ENCODE results near the gene TMEM132A. TPM values are rescaled to one million over a fixed set of nuclear protein-coding genes. Genes with fewer than 3 reads are reported as not detected.

Gene TMEM132A, protein sequence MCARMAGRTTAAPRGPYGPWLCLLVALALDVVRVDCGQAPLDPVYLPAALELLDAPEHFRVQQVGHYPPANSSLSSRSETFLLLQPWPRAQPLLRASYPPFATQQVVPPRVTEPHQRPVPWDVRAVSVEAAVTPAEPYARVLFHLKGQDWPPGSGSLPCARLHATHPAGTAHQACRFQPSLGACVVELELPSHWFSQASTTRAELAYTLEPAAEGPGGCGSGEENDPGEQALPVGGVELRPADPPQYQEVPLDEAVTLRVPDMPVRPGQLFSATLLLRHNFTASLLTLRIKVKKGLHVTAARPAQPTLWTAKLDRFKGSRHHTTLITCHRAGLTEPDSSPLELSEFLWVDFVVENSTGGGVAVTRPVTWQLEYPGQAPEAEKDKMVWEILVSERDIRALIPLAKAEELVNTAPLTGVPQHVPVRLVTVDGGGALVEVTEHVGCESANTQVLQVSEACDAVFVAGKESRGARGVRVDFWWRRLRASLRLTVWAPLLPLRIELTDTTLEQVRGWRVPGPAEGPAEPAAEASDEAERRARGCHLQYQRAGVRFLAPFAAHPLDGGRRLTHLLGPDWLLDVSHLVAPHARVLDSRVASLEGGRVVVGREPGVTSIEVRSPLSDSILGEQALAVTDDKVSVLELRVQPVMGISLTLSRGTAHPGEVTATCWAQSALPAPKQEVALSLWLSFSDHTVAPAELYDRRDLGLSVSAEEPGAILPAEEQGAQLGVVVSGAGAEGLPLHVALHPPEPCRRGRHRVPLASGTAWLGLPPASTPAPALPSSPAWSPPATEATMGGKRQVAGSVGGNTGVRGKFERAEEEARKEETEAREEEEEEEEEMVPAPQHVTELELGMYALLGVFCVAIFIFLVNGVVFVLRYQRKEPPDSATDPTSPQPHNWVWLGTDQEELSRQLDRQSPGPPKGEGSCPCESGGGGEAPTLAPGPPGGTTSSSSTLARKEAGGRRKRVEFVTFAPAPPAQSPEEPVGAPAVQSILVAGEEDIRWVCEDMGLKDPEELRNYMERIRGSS
- total RNA-seq (1 to 10 TPM; 4.5 to 8.9 TPM), polyA plus RNA-seq (1 to 10 TPM; 1.6 to 2.5 TPM)
- long read RNA-seq, donor 1, partial matches to known transcripts = 15 of 15 reads
- long read RNA-seq, donor 1, other reads (novel, unspliced or antisense) = 0 of 15 reads
- long read RNA-seq, donor 2, partial matches to known transcripts = 10 of 15 reads
- long read RNA-seq, donor 2, other reads (novel, unspliced or antisense) = 5 of 15 reads

DNA sequence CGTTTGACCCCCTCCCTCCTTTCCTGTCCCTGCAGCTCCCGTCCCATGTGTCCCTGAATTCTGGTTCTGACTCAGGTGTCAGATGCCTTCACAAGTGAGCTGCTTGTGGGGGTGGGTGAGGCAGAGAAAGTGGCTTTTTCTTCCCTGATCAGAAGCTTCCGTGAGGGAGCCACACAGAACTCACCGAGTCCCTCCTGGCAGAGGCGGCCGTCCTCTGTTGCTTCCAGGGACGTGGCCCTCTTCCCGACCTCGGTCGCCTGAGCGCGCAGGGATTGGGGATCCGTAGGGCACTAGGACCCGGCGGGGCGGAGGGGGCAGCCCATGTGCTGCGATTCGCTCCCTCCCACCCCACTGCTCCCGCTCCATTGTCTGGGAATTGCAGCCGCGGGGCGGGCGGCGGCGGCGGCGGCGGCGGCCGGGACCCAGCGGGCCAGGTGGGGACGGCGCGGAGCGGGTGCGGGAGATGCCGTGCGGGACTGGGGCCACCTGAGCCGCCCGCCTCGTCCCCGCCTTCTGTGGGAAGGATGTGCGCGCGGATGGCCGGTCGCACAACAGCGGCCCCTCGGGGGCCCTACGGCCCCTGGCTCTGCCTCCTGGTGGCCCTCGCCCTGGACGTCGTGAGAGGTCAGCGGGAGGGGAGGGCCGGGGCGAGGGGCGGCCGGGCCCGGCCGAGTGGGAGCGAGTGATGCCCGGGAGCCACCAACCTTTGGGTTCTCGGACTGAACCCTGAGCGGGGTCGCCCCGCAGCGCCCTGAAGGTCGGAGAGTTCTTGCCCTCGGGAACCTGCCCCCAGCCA lies at the start of gene TMEM132A:
TSS of gene TMEM132A (plus strand) at position 351 of the 796 bp plus-strand sequence. CDS start at position 525, 174 bp downstream.
- intact Hi-C loops (cut with DNase I) = no loop called here
- ATAC-seq (ENCODE audit: low FRiP score) = peak; percentile 74

DNA sequence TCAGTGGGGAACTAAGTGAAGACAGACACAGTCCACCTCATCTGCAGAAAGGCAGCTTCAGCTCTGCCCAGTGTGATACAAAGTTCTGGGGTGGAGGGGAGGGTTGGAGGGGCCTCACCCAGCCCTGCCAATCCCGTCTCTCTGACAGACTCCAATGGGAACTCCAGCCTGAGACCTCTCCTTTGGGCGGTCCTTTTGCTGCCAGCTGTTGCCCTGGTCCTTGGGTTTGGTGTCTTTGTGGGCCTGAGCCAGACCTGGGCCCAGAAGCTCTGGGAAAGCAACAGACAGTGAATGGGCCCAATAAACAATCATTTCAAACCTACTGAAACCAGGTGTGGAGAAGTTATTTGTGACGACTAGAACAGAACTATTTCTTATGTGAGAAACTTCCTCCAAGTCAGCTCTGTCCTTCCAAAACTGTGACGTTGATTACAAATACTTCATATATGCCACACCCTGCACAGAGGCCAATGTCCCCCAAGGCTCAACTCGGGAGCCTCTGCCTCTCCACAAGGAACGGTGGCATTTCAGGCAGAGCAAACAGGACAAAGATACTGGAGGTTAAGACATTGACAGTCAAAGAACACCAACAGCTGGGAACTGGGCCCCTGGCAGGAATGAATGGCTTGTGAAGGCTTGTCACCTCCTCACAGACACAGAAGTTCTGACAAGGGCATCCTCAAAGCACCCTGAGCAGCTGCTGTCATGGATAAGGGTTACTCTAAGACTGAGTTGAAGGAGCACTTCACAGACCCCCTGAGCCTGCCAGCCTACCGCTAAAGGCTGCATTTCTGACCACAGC lies 48.7 kb upstream of the TMEM132A start:
- ATAC-seq (ENCODE audit: low FRiP score) (no peak), DNase-seq (no peak)
- Histone ChIP-seq H3K4me3 (ENCODE audit: low read length in 2 of 2) (no peak overlapping the region), H3K36me3 (ENCODE audit: control insufficient read depth in 1 of 2, insufficient read depth in 2 of 2, low read length in 1 of 2) (peaks cover 0 to 2% of the 10 kb centered on the region in 2 donors), H3K9me3 (ENCODE audit: control insufficient read depth, low read length) (no peaks in the 10 kb centered on the region), H3K27ac (ENCODE audit: low read depth in 1 of 2, low read length in 2 of 2) (no peak overlapping the region), H3K27me3 (ENCODE audit: control insufficient read depth in 1 of 2, insufficient read depth in 2 of 2, low read length in 1 of 2) (no peaks in the 10 kb centered on the region), H3K4me1 (ENCODE audit: control insufficient read depth in 1 of 2, insufficient read depth in 2 of 2, low read length in 2 of 2) (no peaks in the 10 kb centered on the region)
- intact Hi-C loops (cut with DNase I) = no loop called here
- WGBS, 2 donors = 82 to 88% methylated on average over 7 of the region's 7 CpGs

More for the DNA sequence above, at the start of gene TMEM132A:
- peak; percentile 78 to 91 for DNase-seq
- no peaks in the 10 kb centered on the region for H3K9me3 ChIP-seq (ENCODE audit: control insufficient read depth, low read length)
- no peaks in the 10 kb centered on the region for H3K27me3 ChIP-seq (ENCODE audit: control insufficient read depth in 1 of 2, insufficient read depth in 2 of 2, low read length in 1 of 2)
- H3K4me3 ChIP-seq (ENCODE audit: low read length in 2 of 2) = peak within 1 kb of the TSS; percentile 7 to 55
- peaks cover 0 to 15% of the 10 kb centered on the region in 2 donors for H3K36me3 ChIP-seq (ENCODE audit: control insufficient read depth in 1 of 2, insufficient read depth in 2 of 2, low read length in 1 of 2)
- no peaks in the 10 kb centered on the region for H3K4me1 ChIP-seq (ENCODE audit: control insufficient read depth in 1 of 2, insufficient read depth in 2 of 2, low read length in 2 of 2)
- 0 to 1% methylated on average over 40 to 69 of the region's 69 CpGs for WGBS, 2 donors
- H3K27ac ChIP-seq (ENCODE audit: low read depth in 1 of 2, low read length in 2 of 2) = no peak within 1 kb of the TSS

DNA sequence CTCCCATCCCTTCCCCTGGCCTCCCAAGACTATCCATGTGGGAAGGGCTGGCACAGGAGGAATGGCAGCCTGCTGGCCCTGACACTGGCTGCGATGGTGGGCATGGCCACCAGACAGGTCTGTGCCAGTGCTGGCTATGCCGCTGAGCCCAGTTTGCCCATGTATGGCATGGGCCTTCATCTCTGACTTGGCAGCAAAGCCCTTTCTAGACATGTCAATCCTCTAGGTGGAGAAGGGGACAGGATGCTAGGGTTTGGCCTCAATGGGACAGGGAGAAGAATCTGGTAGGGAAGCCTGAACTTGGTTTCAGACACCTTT lies 48.1 kb upstream of the TMEM132A start:
- ATAC-seq (ENCODE audit: low FRiP score) (no peak), DNase-seq (no peak)
- Histone ChIP-seq H3K27ac (ENCODE audit: low read depth in 1 of 2, low read length in 2 of 2) (no peak overlapping the region), H3K4me3 (ENCODE audit: low read length in 2 of 2) (no peak overlapping the region), H3K36me3 (ENCODE audit: control insufficient read depth in 1 of 2, insufficient read depth in 2 of 2, low read length in 1 of 2) (peaks cover 0 to 2% of the 10 kb centered on the region in 2 donors), H3K9me3 (ENCODE audit: control insufficient read depth, low read length) (no peaks in the 10 kb centered on the region), H3K27me3 (ENCODE audit: control insufficient read depth in 1 of 2, insufficient read depth in 2 of 2, low read length in 1 of 2) (no peaks in the 10 kb centered on the region), H3K4me1 (ENCODE audit: control insufficient read depth in 1 of 2, insufficient read depth in 2 of 2, low read length in 2 of 2) (no peaks in the 10 kb centered on the region)
- 92 to 100% methylated on average over 2 of the region's 2 CpGs for WGBS, 2 donors
- intact Hi-C loops (cut with DNase I) = no loop called here

DNA sequence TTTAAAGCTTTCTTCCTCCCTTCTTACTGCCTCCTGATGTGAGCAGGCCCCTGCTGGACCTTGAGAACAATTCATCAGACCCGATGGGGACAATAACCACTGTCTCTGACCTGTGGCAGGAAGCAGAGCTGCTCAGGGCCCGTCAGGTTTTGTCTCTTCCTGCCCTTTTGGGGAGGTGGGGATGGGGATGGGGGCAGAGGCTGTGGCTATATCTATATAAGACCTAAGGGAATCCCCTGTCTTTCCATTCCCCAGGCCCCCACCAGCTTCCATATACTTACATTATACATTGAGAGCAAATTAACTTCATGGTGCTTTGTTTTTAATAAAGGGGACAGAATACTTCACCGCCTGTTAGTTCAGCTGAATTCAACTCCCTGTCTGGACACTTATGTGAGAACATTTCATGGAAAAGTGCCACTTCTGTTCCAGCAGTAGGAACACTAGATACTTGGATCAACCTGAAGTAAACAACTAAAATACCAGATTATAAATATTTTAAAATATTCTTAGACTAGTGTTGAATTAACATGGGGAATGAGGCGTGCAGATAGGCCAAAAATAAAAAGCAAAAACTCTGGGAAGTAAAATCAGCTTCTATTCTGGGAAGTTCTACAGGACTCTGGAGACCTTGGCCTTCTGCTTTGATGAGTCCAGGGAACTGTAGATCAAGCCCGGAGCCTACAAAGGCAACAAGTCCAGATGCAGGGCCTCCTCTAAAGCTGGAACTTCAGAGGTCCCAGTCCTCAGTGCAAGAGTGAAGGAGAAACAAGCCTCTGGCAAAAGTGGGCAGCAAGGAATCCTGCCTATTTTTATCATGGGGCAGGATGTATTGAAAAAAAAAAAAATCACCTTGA lies 45.8 kb upstream of the TMEM132A start:
- H3K4me1 ChIP-seq (ENCODE audit: control insufficient read depth in 1 of 2, insufficient read depth in 2 of 2, low read length in 2 of 2) = no peaks in the 10 kb centered on the region

DNA sequence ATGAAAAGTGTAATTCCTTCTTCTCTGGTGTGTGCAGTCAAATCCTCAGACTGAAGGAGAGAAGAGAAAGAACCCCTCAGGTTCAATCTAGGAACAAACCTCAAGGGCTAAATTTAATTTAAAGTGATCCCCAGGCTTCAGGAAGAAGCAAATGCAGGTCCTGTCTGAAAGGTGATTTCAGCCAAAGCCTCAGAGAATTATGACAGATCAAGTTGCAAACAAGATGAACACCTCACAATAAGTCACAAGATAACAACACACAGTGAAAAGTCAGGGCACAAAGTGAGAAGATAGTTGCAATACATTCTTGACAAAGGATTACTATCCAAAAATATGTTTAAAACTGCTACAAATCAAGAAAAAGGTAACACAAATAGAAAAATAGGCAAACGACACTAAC lies 45.2 kb upstream of the TMEM132A start:
- WGBS, 2 donors = 75 to 86% methylated on average over 1 of the region's 1 CpG
- Histone ChIP-seq H3K27me3 (ENCODE audit: control insufficient read depth in 1 of 2, insufficient read depth in 2 of 2, low read length in 1 of 2) (no peaks in the 10 kb centered on the region), H3K4me1 (ENCODE audit: control insufficient read depth in 1 of 2, insufficient read depth in 2 of 2, low read length in 2 of 2) (no peaks in the 10 kb centered on the region), H3K36me3 (ENCODE audit: control insufficient read depth in 1 of 2, insufficient read depth in 2 of 2, low read length in 1 of 2) (peaks cover 0 to 2% of the 10 kb centered on the region in 2 donors), H3K27ac (ENCODE audit: low read depth in 1 of 2, low read length in 2 of 2) (no peak overlapping the region), H3K4me3 (ENCODE audit: low read length in 2 of 2) (no peak overlapping the region), H3K9me3 (ENCODE audit: control insufficient read depth, low read length) (no peaks in the 10 kb centered on the region)
- intact Hi-C loops (cut with DNase I) = no loop called here
- DNase-seq (no peak), ATAC-seq (ENCODE audit: low FRiP score) (no peak)

More for the DNA sequence above, 45.8 kb upstream of the TMEM132A start:
- Histone ChIP-seq H3K9me3 (ENCODE audit: control insufficient read depth, low read length) (no peaks in the 10 kb centered on the region), H3K36me3 (ENCODE audit: control insufficient read depth in 1 of 2, insufficient read depth in 2 of 2, low read length in 1 of 2) (peaks cover 0 to 2% of the 10 kb centered on the region in 2 donors), H3K27ac (ENCODE audit: low read depth in 1 of 2, low read length in 2 of 2) (peak overlapping the region in 1 of 2 donors; percentile 76), H3K27me3 (ENCODE audit: control insufficient read depth in 1 of 2, insufficient read depth in 2 of 2, low read length in 1 of 2) (no peaks in the 10 kb centered on the region), H3K4me3 (ENCODE audit: low read length in 2 of 2) (no peak overlapping the region)
- WGBS, 2 donors = 41 to 45% methylated on average over 5 of the region's 5 CpGs
- no peak for DNase-seq
- ATAC-seq (ENCODE audit: low FRiP score) = peak; percentile 72
- intact Hi-C loops (cut with DNase I) = no loop called here

DNA sequence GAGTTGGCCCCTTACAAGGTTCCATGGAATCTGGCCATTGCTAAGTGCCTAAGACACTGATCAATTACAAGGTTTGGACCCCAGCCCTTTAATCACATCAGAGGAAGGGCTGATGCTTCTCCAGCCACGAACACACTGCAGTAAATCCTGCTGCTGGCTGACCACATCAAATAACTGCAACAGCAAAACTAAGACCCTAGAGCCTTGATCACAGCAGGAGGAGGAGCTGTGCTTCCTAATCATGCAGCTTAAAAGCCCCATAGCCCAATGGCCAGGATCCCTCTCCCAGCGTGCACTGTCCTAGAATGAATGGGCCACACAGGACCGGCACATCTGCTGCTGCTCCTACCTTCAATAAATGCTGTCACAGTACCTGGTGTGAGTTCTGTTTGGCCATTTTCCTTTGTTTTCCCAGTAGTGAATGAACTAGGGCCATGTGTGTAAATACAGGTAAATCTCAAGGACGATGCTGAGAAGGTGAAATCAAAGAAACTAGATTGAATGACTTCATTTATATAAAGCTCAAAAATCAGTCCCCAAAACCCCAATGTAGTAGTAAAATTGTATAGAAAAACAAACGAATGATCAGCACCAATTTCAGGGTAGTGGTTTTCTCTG lies 44.2 kb upstream of the TMEM132A start:
- Histone ChIP-seq H3K27ac (ENCODE audit: low read depth in 1 of 2, low read length in 2 of 2) (peak overlapping the region in 1 of 2 donors; percentile 1), H3K9me3 (ENCODE audit: control insufficient read depth, low read length) (no peaks in the 10 kb centered on the region), H3K4me3 (ENCODE audit: low read length in 2 of 2) (no peak overlapping the region), H3K4me1 (ENCODE audit: control insufficient read depth in 1 of 2, insufficient read depth in 2 of 2, low read length in 2 of 2) (no peaks in the 10 kb centered on the region), H3K27me3 (ENCODE audit: control insufficient read depth in 1 of 2, insufficient read depth in 2 of 2, low read length in 1 of 2) (no peaks in the 10 kb centered on the region), H3K36me3 (ENCODE audit: control insufficient read depth in 1 of 2, insufficient read depth in 2 of 2, low read length in 1 of 2) (peaks cover 0 to 2% of the 10 kb centered on the region in 2 donors)
- intact Hi-C loops (cut with DNase I) = no loop called here
- ATAC-seq (ENCODE audit: low FRiP score) = no peak
- 69 to 78% methylated on average over 5 of the region's 5 CpGs for WGBS, 2 donors
- no peak for DNase-seq

All from aorta (tissue), 5 donors.